CD4-positive, alpha-beta T cell (primary cell): ENCODE results near the gene ADGRE1. TPM values are rescaled to one million over a fixed set of nuclear protein-coding genes. Genes with fewer than 3 reads are reported as not detected.
A peak's percentile ranks its signal among the peaks of the same experiment; 100 is the strongest.

Experiments
- ATAC-seq: fragments of 200-7000 bp; cut with Tn5 transposase; one replicate; pipeline ENCODE4 v1.10.0; 2022; ENCODE audit warnings: mild to moderate bottlenecking; ENCODE audit not compliant: poor library complexity
- CTCF ChIA-PET: fragments of 350-600 bp; sonication (Branson Sonifier 250); formaldehyde crosslinking; loops from one replicate; lab custom pipeline; 2021; ENCODE audit warnings: antibody characterized with exemption, inconsistent platforms; lab: Charles Lee
- POLR2A ChIA-PET: fragments of 350-600 bp; sonication (Branson Sonifier 250); formaldehyde crosslinking; loops from one replicate; lab custom pipeline; 2021; ENCODE audit warnings: antibody characterized with exemption, inconsistent platforms; lab: Charles Lee
- DNase-seq, 14 experiments: peaks; one replicate each; pipeline ENCODE4 v3.0.0-alpha.2; 2013 to 2020; ENCODE audit warnings: mixed read lengths in 2 of 14
- H3K27ac ChIP-seq, 2 donors: one replicate each; pipeline versions ENCODE4 v1.5.1 to v1.7.0; 2013; ENCODE audit warnings: low read length in 2 of 2, low read depth in 1 of 2, mild to moderate bottlenecking in 1 of 2
- H3K27me3 ChIP-seq, 2 experiments: 1 replicate in 1 of 2; 2 replicates in 1 of 2; pipeline versions ENCODE4 v1.6.1 to v1.7.0; 2013; ENCODE audit warnings: low read length in 2 of 2, control low read depth in 1 of 2, mild to moderate bottlenecking in 1 of 2, moderate library complexity in 1 of 2; ENCODE audit not compliant: insufficient read depth in 2 of 2, control insufficient read depth in 1 of 2
- H3K36me3 ChIP-seq: one replicate; pipeline ENCODE4 v1.6.1; 2013; ENCODE audit warnings: low read length, control low read depth; ENCODE audit not compliant: insufficient read depth
- H3K4me1 ChIP-seq: one replicate; pipeline ENCODE4 v1.6.1; 2013; ENCODE audit warnings: low read length, control low read depth; ENCODE audit not compliant: insufficient read depth
- H3K4me3 ChIP-seq: one replicate; pipeline ENCODE4 v1.5.1; 2013; ENCODE audit warnings: mild to moderate bottlenecking, low read length, moderate library complexity
- H3K9me3 ChIP-seq, 2 experiments: 1 replicate in 1 of 2; 2 replicates in 1 of 2; pipeline versions ENCODE4 v1.6.1 to v1.7.0; 2013; ENCODE audit warnings: low read length in 2 of 2, mild to moderate bottlenecking in 2 of 2, control low read depth in 1 of 2, moderate library complexity in 1 of 2; ENCODE audit not compliant: control insufficient read depth in 1 of 2, insufficient read depth in 1 of 2
- H3K27ac Mint-ChIP-seq: one replicate; pipeline ENCODE4 v1.8.0; 2020; ENCODE audit warnings: mixed read lengths
- H3K27me3 Mint-ChIP-seq: one replicate; pipeline ENCODE4 v1.8.0; 2021; ENCODE audit warnings: mixed read lengths
- H3K36me3 Mint-ChIP-seq: one replicate; pipeline ENCODE4 v1.8.0; 2021; ENCODE audit warnings: low read depth, mixed read lengths
- H3K4me1 Mint-ChIP-seq: one replicate; pipeline ENCODE4 v1.8.0; 2021; ENCODE audit warnings: low read depth, mixed read lengths
- H3K4me3 Mint-ChIP-seq: one replicate; pipeline ENCODE4 v1.8.0; 2020; ENCODE audit warnings: mild to moderate bottlenecking, mixed read lengths
- H3K9me3 Mint-ChIP-seq: one replicate; pipeline ENCODE4 v1.8.0; 2020; ENCODE audit warnings: mixed read lengths
- CTCF ChIP-seq: fragments of 200-600 bp; IDR thresholded peaks from one replicate; pipeline ENCODE4 v1.8.0; 2022; ENCODE audit warnings: antibody characterized with exemption, mild to moderate bottlenecking
- intact Hi-C, 2 experiments: fragments of 100-400 bp; cut with DNase I in 1 of 2; cut with micrococcal nuclease in 1 of 2; formaldehyde crosslinking; loops; one replicate each; pipeline versions ENCODE4 v1.15.1 to v1.9.0; 2023 to 2025; cut with DNase I, micrococcal nuclease
- total RNA-seq, 174 experiments: library from RNA in 2 of 174; stranded (reverse) in 2 of 174; gene quantifications; one replicate each; pipeline ENCODE4 v1.2.3 and lab custom pipeline; 2021 to 2026

Gene ADGRE1
- total RNA-seq, 2 experiments from 2014 or later, result 5.4 to 6.0 TPM

- Mint-ChIP-seq H3K27me3 (no peaks in the 10 kb centered on the region), H3K27ac (no peak overlapping the region), H3K4me3 (no peak overlapping the region), H3K9me3 (no peaks in the 10 kb centered on the region), H3K36me3 (peaks cover 56% of the 10 kb centered on the region), H3K4me1 (peaks cover 6% of the 10 kb centered on the region)
- no peaks in the 10 kb centered on the region for H3K9me3 ChIP-seq
- H3K27ac ChIP-seq, result no peak overlapping the region
- H3K4me1 ChIP-seq, result peaks cover 3% of the 10 kb centered on the region
- H3K36me3 ChIP-seq, result peaks cover 4% of the 10 kb centered on the region
- H3K4me3 ChIP-seq, result no peak overlapping the region
- no peaks in the 10 kb centered on the region for H3K27me3 ChIP-seq
- intact Hi-C loops, result no loop called here
- ATAC-seq (no peak), DNase-seq (peak in 3 of 14 experiments; percentile 10 to 28 (median 27))
- CTCF ChIA-PET, result interaction anchor here (1.0 kb wide), 1 partner anchor 182 kb away, joined by 4 read pairs; no protein-coding TSS in a partner anchor
- POLR2A ChIA-PET, result interaction anchor here (1.0 kb wide), 1 partner anchor 73 kb away, joined by 8 read pairs; no protein-coding TSS in a partner anchor
- TF ChIP-seq CTCF, result no peak
These were observed 76.0 kb downstream of the ADGRE1 start for GRCh38 chr19:6963244-6963852.

- no peaks in the 10 kb centered on the region for H3K9me3 Mint-ChIP-seq
- peak; percentile 20 to 70 (median 34) for DNase-seq
- peaks cover 52% of the 10 kb centered on the region for H3K36me3 Mint-ChIP-seq
- no peak overlapping the region for H3K4me3 ChIP-seq
- peaks cover 6% of the 10 kb centered on the region for H3K4me1 Mint-ChIP-seq
- ChIA-PET POLR2A (interaction anchor here (1.0 kb wide), 1 partner anchor 74 kb away, joined by 8 read pairs; no protein-coding TSS in a partner anchor), CTCF (interaction anchor here (0.6 to 0.7 kb wide), 2 partner anchors 10 to 1937 kb away, joined by 3 to 4 read pairs; no protein-coding TSS in a partner anchor)
- H3K27me3 ChIP-seq, result no peaks in the 10 kb centered on the region
- peaks cover 3% of the 10 kb centered on the region for H3K4me1 ChIP-seq
- H3K27ac Mint-ChIP-seq, result no peak overlapping the region
- H3K9me3 ChIP-seq, result no peaks in the 10 kb centered on the region
- H3K27me3 Mint-ChIP-seq, result no peaks in the 10 kb centered on the region
- intact Hi-C loops, result no loop called here
- H3K27ac ChIP-seq, result no peak overlapping the region
- H3K4me3 Mint-ChIP-seq, result no peak overlapping the region
- peak; percentile 64 for TF ChIP-seq CTCF
- ATAC-seq, result no peak
- peaks cover 4% of the 10 kb centered on the region for H3K36me3 ChIP-seq
These were observed 76.6 kb downstream of the ADGRE1 start for GRCh38 chr19:6963937-6964336.

- no peak overlapping the region for H3K4me3 ChIP-seq
These were observed 80.6 kb downstream of the ADGRE1 start for GRCh38 chr19:6967967-6968366.

More at GRCh38 chr19:6967967-6968366, 80.6 kb downstream of the ADGRE1 start:
- peaks cover 14% of the 10 kb centered on the region for H3K36me3 ChIP-seq
- no peak overlapping the region for H3K27ac Mint-ChIP-seq
- CTCF ChIA-PET, result no interaction called here
- H3K27me3 Mint-ChIP-seq, result no peaks in the 10 kb centered on the region
- peaks cover 34% of the 10 kb centered on the region for H3K36me3 Mint-ChIP-seq
- intact Hi-C loops, result no loop called here
- no peaks in the 10 kb centered on the region for H3K27me3 ChIP-seq
- H3K4me3 Mint-ChIP-seq, result no peak overlapping the region
- TF ChIP-seq CTCF, result no peak
- no peak overlapping the region for H3K27ac ChIP-seq
- DNase-seq (peak in 1 of 14 experiments; percentile 5), ATAC-seq (no peak)
- POLR2A ChIA-PET, result no interaction called here
- peaks cover 3% of the 10 kb centered on the region for H3K4me1 ChIP-seq
- H3K9me3 Mint-ChIP-seq, result no peaks in the 10 kb centered on the region
- no peaks in the 10 kb centered on the region for H3K9me3 ChIP-seq
- peaks cover 6% of the 10 kb centered on the region for H3K4me1 Mint-ChIP-seq
